SK-N-SH treated with all-trans-retinoic acid at 6 μM for 48 hours (cell line): ENCODE results near the gene STARD3.

Experiments used
- BACH2 ChIP-seq: fragments of 250-450 bp; sonication (Bioruptor Pico); IDR thresholded peaks from 2 replicates; pipeline ENCODE4 v1.9.0; 2021; ENCODE audit warnings: mild to moderate bottlenecking, borderline replicate concordance
- CREB5 ChIP-seq: fragments of 250-450 bp; sonication (Bioruptor Pico); IDR thresholded peaks from 2 replicates; pipeline ENCODE4 v1.5.1; 2020; ENCODE audit warnings: low read depth, mild to moderate bottlenecking, moderate library complexity
- CSDC2 ChIP-seq: fragments of 250-450 bp; sonication (Bioruptor Pico); IDR thresholded peaks from 2 replicates; pipeline ENCODE4 v1.5.0; 2020; ENCODE audit warnings: mild to moderate bottlenecking, moderate library complexity
- GLIS3 ChIP-seq: fragments of 250-450 bp; sonication (Bioruptor Pico); IDR thresholded peaks from 2 replicates; pipeline ENCODE4 v1.5.0; 2020; ENCODE audit warnings: mild to moderate bottlenecking, moderate library complexity
- PATZ1 ChIP-seq: fragments of 250-450 bp; sonication (Bioruptor Pico); IDR thresholded peaks from 2 replicates; pipeline ENCODE4 v1.8.0; 2020; ENCODE audit warnings: mild to moderate bottlenecking, moderate library complexity, borderline replicate concordance
- RARB ChIP-seq: fragments of 250-450 bp; sonication (Bioruptor Pico); IDR thresholded peaks from 2 replicates; pipeline ENCODE4 v1.8.0; 2021; ENCODE audit warnings: mild to moderate bottlenecking, moderate library complexity
- SNAI2 ChIP-seq: fragments of 250-450 bp; sonication (Bioruptor Pico); IDR thresholded peaks from 2 replicates; pipeline ENCODE4 v1.5.0; 2020; ENCODE audit warnings: mild to moderate bottlenecking, moderate library complexity
- TCF4 ChIP-seq: fragments of 250-450 bp; sonication (Bioruptor Pico); IDR thresholded peaks from 2 replicates; pipeline ENCODE4 v1.8.0; 2021; ENCODE audit warnings: mild to moderate bottlenecking, moderate library complexity, borderline replicate concordance
- TOX ChIP-seq: fragments of 250-450 bp; sonication (Bioruptor Pico); IDR thresholded peaks from 2 replicates; pipeline ENCODE4 v1.8.0; 2021; ENCODE audit warnings: mild to moderate bottlenecking, moderate library complexity, borderline replicate concordance
- ZNF565 ChIP-seq: fragments of 450-650 bp; formaldehyde crosslinking; conservative IDR thresholded peaks from 2 replicates; pipeline ENCODE4 v1.5.0; 2020; ENCODE audit warnings: low read depth, mild to moderate bottlenecking, moderate library complexity
- ZNF8 ChIP-seq: fragments of 450-650 bp; formaldehyde crosslinking; IDR thresholded peaks from 2 replicates; pipeline ENCODE4 v1.5.0; 2020; ENCODE audit warnings: mild to moderate bottlenecking, moderate library complexity

GRCh38 chr17:39666231-39666600 is 29.3 kb downstream of the STARD3 start:
- TF ChIP-seq RARB (CRISPR knock-in tag) = no peak
- no peak for TF ChIP-seq CSDC2 (CRISPR knock-in tag)
- TF ChIP-seq PATZ1 (CRISPR knock-in tag) = no peak
- no peak for TF ChIP-seq ZNF565 (CRISPR knock-in tag)
- no peak for TF ChIP-seq GLIS3 (CRISPR knock-in tag)
- TF ChIP-seq SNAI2 (CRISPR knock-in tag) = no peak
- TF ChIP-seq CREB5 = no peak
- TF ChIP-seq TOX (CRISPR knock-in tag) = no peak
- TF ChIP-seq TCF4 (CRISPR knock-in tag) = no peak
- no peak for TF ChIP-seq BACH2 (CRISPR knock-in tag)
- TF ChIP-seq ZNF8 = no peak
